Measurements from ENCODE around the gene ADGRD2. TPM values are rescaled to one million over a fixed set of nuclear protein-coding genes. Genes with fewer than 3 reads are reported as not detected.

ADGRD2 gene
- total RNA-seq, 1 donor from 2014 or later, result not detected

DNA sequence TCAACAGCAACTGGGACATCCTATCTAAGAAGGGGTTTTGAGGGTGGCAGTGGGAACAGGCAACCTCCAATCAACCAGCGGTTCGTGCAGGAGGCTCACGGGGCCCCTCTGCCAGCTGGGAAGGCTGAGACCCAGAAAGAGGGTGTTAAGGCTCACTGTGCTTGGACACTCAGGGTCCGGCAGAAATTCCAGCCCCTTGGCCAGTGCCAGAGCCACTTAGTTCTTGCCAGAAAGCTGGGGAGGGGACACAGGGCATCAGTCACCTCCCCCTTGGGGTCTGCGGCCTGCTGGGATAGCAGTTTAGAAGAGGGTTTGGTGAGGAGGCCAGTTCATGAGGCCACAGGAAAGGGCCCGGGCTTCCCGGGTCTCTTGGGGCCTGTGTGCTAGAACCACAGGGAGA, 20.5 kb downstream of the ADGRD2 start:
- H3K9me3 Mint-ChIP-seq, result no peaks in the 10 kb centered on the region
- ChIA-PET POLR2A (no interaction called here), CTCF (no interaction called here)
- peaks cover 11% of the 10 kb centered on the region for H3K27me3 Mint-ChIP-seq
- ATAC-seq (ENCODE audit: low read depth), result no peak
- TF ChIP-seq CTCF (IDR thresholded peaks at IDR 0.05), result no peak
- peaks cover 5% of the 10 kb centered on the region for H3K4me1 Mint-ChIP-seq
- intact Hi-C loops (cut with micrococcal nuclease), result no loop called here
- H3K36me3 Mint-ChIP-seq (ENCODE audit: low read depth), result no peaks in the 10 kb centered on the region
- no peak for DNase-seq
- no peak overlapping the region for H3K4me3 Mint-ChIP-seq
- H3K27ac Mint-ChIP-seq, result no peak overlapping the region

GRCh38 chr9:124471761-124472160, 21.5 kb downstream of the ADGRD2 start:
- Mint-ChIP-seq H3K4me1 (peaks cover 5% of the 10 kb centered on the region), H3K9me3 (no peaks in the 10 kb centered on the region), H3K27me3 (peaks cover 11% of the 10 kb centered on the region), H3K36me3 (ENCODE audit: low read depth) (no peaks in the 10 kb centered on the region), H3K27ac (no peak overlapping the region), H3K4me3 (no peak overlapping the region)
- POLR2A ChIA-PET, result no interaction called here
- no peak for ATAC-seq (ENCODE audit: low read depth)
- intact Hi-C loops (cut with micrococcal nuclease), result no loop called here
- TF ChIP-seq CTCF (IDR thresholded peaks at IDR 0.05), result no peak
- CTCF ChIA-PET, result no interaction called here
- no peak for DNase-seq

- ChIA-PET POLR2A (no interaction called here), CTCF (no interaction called here)
- Mint-ChIP-seq H3K4me3 (no peak overlapping the region), H3K27me3 (peaks cover 11% of the 10 kb centered on the region), H3K27ac (no peak overlapping the region), H3K4me1 (peaks cover 5% of the 10 kb centered on the region), H3K9me3 (no peaks in the 10 kb centered on the region), H3K36me3 (ENCODE audit: low read depth) (no peaks in the 10 kb centered on the region)
- intact Hi-C loops (cut with micrococcal nuclease), result no loop called here
- no peak for TF ChIP-seq CTCF (IDR thresholded peaks at IDR 0.05)
- no peak for DNase-seq
- ATAC-seq (ENCODE audit: low read depth), result no peak
Measured at GRCh38 chr9:124472770-124473169, 22.5 kb downstream of the ADGRD2 start.

DNA sequence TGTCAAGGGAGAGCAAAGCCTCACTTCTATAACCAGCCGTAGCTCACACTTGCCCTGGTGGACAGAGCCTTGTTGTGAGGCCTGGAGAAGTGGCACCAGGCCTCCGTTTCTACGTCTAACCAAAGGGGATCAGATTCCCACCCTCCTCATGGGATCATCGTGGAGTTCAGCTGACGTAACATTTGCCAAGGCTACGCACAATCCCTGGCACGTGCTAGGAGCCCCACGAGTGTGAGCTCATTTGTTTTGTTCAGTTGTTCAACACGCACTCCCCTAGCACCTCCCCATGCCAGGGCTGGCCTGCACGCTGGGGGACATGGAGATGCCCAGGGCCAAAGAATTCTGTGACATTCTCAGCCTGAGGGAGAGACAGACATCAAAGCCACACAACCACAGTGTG, 23.1 kb downstream of the ADGRD2 start:
- Mint-ChIP-seq H3K36me3 (ENCODE audit: low read depth) (no peaks in the 10 kb centered on the region), H3K4me3 (no peak overlapping the region), H3K4me1 (peaks cover 5% of the 10 kb centered on the region), H3K9me3 (no peaks in the 10 kb centered on the region), H3K27ac (no peak overlapping the region), H3K27me3 (peaks cover 12% of the 10 kb centered on the region)
- ATAC-seq (ENCODE audit: low read depth), result no peak
- CTCF ChIA-PET, result no interaction called here
- POLR2A ChIA-PET, result no interaction called here
- DNase-seq, result no peak
- TF ChIP-seq CTCF (IDR thresholded peaks at IDR 0.05), result no peak
- intact Hi-C loops (cut with micrococcal nuclease), result no loop called here

DNA sequence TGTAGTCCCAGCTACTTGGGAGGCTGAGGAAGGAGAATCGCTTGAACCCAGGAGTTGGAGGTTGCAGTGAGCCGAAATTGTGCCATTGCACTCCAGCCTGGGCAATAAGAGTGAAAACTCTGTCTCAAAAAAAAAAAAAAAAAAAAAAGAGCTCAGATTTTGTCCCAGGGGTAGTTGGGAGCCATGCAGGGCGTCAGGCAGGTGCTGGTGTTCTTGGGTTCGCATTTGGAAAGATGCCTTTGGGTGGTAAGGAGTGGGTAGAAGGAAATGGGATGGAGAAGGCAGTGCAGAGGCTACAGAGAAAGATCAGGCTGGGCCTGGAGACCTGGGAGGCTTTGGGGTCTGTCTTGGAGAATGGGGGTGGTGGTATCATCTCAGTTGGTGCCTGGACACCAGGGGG, 23.9 kb downstream of the ADGRD2 start:
- ChIA-PET CTCF (no interaction called here), POLR2A (no interaction called here)
- no peak overlapping the region for H3K27ac Mint-ChIP-seq
- no peaks in the 10 kb centered on the region for H3K9me3 Mint-ChIP-seq
- peaks cover 16% of the 10 kb centered on the region for H3K27me3 Mint-ChIP-seq
- no peaks in the 10 kb centered on the region for H3K36me3 Mint-ChIP-seq (ENCODE audit: low read depth)
- TF ChIP-seq CTCF (IDR thresholded peaks at IDR 0.05), result no peak
- intact Hi-C loops (cut with micrococcal nuclease), result no loop called here
- H3K4me1 Mint-ChIP-seq, result no peaks in the 10 kb centered on the region
- no peak for DNase-seq
- H3K4me3 Mint-ChIP-seq, result no peak overlapping the region
- ATAC-seq (ENCODE audit: low read depth), result no peak
